T follicular helper cell (primary cell): ENCODE results near the gene GNS.

Source experiments
- DNase-seq: peaks from one replicate; pipeline ENCODE4 v3.0.0-alpha.2; 2020; ENCODE audit warnings: low read depth

GNS gene

DNA sequence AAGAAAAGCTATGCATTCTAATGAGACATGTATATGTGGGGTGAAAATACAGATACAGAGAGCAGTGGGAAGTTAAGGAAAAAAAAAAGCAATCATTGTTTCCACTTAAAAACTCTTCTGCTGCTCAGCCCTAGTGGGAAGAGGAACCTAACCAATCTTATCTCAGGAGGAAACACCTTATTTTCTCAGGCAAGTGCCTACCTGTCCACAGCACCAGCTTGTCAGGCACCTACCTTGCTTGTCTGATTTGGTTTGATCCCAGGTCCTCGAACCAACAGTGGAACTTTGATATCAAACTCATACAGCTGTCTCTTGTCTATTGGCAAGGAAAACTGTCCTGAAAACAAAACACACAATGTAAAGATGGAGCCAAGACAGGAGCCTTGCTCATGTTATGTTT, 22.4 kb downstream of the GNS start:
- no peak for DNase-seq

DNA sequence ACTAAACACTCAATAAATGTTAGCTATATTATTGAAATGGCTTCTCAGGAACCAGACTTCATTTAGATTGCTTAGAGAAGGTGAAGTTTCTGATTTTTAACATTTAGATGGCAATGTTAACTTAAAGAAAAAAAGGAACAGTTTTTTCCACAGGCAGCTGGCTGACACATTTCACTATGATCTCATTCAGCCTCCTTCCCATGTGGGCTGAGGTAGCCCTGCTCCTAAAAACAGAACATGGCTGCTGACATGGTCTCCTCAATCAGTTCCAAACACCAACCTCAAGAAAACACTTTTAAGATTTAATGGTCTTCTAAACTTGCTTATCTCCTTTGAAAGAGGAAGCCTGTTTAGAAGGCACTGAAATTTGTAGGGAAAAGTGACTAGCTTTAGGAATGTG, 23.8 kb downstream of the GNS start:
- DNase-seq = no peak

DNA sequence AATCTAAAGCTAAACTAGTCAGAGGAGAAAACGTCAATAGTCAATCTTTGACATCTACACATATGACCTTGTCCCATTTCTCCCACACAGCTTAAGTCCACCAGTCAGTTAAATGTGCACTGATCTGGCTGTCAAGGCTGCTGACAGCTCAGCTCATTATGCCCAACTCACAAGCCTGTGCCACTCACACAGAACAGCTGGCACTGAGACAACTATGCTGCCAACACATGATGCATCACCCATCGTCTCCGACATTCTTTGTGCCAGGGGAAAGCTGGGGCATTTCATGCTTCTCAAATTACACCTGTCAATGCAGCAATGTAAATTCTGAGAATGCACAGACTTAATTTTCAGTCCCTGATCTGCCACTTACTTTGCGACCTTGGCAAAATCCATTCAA, 25.3 kb downstream of the GNS start:
- no peak for DNase-seq

DNA sequence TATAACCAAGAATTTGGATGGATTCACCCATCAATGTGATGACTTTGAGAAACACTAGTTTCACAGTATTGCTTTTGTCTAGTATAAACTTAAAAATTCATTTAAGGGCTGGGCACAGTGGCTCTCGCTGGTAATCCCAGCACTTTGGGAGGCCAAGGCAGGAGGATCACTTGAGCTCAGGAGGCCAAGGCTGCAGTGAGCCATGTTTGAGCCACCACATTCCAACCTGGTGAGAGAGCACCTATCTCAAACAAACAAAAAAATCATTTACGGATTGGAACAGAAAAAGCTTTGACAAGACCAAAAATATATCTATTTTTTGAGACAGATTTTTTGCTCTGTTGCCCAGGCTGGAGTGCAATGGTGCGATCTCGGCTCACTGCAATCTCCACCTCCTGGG, 27.5 kb downstream of the GNS start:
- no peak for DNase-seq

DNA sequence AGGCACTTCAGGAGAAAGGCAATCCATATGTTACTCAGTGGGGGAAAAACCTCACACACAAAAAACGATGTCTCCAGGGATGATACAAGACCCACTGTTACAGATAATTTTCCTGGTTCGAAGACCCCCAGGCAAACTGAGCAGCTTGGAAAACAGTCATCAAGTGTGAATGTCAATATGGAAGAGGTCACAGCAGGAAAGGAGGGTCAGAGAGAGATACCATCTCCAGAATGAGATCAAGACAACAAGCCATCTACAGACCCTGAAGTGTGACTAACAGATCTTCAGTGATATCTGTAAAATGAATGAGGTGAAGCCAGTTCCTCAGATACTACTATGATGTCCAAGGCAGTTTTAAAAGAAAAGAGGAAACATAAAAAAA, 28.6 kb downstream of the GNS start:
- DNase-seq = no peak

DNA sequence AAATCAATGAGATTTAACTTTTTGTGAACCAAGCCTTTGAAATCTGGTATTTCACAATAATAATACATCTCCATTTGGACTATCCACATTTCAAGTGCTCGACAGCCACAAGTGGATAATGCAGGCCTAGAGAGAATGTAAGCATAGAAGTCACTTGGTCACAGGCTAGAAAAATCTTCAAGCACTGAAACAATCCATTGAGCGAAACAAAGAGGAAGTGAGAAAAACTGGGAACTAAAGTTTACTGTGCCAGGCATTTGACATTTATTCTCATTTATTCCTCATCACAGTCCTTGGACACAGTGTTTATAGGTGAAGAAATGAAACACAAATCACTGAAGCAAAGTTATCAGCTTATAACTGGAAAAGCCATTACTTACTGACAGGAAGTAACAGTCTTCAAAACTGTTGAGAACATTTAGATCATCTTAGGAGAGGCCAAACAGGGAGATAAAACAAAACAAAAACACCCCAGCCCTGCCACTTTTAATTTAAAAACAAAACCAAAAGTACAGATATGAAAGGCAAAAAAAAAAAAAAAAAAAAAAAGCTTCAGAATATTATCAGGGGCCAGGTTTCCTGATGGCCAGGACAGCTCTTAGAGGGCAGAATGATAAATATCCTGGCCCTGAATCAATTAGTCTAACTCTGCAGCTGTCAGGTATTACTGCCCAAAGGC, 29.2 kb downstream of the GNS start:
- no peak for DNase-seq

DNA sequence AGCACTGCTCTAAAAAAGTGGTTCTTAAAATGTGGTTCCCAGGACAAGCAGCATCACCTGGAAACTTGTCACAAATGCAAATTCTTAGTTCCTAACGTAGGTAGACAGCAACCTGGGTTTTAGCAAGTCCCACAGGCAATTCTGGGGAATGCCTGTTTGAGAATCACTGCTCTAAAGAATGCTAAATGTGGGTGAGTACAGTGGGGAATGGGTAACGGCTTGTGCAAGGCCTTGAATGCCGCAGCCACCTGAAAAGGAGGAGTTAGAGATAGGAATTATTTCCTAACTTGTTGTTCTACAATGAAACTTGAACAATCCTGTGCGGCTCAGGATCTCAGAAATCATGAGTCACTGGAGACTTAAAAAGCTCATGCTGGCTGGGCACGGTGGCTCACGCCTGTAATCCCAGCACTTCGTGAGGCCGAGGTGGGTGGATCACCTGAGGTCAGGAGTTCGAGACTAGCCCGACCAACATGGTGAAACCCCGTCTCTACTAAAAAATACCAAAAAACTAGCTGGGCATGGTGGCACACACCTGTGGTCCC, 34.9 kb downstream of the GNS start:
- no peak for DNase-seq

DNA sequence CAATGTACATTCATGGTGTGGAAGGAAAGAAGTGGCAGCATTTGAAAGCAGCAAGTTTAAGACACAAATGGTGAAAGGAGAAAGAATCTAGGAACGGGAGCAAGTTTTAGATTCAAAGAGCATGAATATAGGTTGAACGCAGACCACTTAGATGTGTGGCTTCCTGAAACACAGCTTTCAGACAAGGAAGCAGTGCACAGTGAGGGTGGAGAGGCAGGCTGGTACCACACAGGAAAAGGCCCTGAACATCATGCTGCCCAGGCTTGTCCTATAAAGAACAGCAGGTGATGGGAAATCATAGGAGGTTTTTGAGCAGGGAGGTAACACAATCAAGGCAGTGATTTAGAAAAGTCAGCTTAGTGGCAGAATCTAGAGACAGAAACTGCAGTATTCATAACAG, 35.6 kb downstream of the GNS start:
- DNase-seq = no peak

DNA sequence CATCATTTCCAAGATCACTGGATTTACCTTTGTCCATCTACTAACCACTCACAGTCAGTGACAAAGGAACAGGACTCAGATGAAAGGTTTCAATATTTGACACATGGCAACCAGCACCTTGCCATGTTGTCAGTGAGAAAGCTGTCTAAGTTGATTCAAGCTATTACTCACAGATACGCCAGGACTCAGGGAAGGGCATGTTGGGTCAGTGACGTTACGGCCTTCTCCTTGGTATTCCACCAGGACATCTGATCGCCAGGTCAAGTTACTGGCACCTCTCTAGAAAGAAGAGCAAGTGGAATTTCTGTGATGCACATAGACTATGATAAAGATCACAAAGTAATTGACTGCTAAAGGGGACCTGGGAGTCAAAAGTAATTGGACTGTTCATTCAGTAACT, 36.4 kb downstream of the GNS start:
- no peak for DNase-seq

DNA sequence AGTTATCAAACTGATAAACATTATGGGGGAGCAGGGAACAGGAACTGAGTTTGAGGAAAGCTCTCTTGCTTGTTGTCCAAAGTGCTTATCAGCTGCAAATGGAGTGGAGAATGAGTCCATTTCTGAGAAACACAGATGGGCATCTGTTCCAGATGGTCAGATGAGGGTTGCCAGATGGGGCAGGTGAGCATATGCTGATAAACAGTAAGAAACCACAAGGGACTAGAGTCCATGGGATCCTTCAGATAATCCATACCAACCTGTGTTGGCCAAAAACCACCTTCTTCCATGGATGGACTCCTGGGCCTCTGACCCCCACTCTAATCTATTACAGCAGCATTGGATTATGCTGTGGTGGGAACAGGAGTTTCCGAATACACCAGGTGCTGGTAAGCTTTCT, 38.3 kb downstream of the GNS start:
- DNase-seq = no peak

DNA sequence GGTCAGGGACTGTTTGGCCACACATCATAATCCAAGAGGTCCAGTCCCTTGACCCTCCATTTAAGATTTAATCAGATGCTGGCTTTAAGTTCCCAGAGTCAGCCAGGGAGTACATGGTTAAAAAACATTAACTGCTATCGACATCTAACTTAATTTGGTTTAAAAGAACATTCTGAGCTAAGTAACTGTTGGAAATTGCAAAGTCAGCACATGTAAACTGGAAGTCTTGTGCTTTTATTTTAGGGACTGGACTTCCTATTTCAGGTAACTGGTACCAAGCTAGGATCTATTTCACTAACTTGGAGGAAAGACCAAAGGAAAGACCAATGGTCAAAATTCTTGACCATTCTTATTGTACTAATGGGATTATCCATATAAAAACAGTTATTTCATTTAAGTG, 40.6 kb downstream of the GNS start:
- no peak for DNase-seq

DNA sequence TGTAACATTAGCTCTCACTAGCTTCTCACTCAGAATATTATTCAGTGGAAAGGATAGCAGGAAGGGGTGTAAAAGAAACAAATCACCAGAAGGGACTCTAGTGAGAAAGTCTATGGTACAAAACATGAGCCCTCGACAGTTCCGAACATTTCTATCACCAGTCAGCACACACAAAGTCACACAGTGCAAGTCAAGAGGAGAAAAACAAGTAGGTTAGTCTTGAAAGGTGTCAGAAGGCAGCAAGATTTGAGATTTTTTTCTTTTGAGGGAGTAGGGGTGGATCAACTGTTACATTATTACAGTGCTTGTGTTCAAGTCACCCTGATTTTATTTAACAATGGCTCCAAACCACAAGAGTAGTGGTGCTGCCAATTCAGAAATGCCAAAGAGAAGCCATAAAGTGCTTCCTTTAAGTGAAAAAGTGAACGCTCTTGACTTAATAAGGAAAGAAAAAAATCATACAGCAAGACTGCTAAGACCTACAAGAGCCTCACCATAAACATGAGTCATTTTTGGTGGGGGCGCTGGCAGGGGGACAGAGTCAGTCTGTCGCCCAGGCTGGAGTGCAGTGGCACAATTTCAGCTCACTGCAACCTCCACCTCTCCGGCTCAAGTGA, 42.3 kb downstream of the GNS start:
- DNase-seq = no peak

DNA sequence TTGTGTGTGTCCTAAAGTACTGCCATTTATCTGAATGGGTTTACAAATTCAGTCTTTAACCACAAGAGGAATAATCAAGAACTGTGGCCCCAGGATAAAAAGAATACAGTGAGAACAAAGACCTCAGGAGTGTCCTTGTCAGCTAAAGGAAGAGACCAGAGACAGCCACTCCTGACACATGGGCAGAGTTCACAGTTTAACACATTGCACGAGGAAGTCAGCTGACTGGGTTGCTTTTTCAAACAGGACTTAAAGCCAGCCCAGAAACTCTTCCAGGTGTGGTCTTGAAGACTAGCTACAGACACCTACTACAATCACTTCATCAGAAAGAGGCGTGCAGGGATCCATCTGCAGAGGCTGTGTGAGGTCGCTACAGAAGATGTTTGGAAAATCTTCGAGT, 42.8 kb downstream of the GNS start:
- no peak for DNase-seq

DNA sequence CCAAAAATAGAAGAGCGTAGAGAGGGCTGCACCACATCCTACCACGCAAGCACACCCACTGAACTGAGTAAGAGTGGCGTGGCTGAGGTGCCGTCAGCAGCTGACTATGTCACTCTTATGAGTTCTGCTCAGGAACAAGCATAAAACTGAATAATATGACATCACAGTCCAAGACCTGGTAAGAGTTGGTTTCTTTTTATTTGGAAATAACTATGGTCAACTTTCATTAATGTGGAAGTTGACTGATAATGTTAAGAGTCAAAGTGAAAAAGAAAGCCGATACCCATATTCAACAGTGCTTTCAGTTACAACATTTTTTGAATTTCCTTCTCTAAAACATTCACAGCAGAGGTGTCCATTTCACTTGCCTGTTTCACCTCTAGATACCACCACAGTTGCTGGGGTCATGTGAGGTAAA, 44.6 kb downstream of the GNS start:
- no peak for DNase-seq

DNA sequence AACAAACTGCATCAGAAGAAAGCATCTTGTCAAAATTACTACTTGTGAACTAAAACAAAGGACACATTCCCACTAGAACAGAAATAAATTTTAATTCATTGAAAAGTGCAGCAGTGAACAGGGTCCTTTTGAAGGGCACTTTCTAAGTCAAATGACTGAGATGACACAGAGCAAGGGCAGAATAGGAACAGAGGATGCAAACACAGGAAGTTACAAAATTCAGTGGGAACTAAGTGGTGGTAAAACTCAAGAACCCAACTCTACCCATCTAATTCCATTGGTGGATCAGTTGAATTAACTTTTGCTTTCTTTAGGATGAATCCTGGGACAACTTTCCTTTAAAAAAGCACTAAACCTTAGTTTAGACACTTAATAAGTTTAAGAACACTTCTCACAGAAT, 45.8 kb downstream of the GNS start:
- DNase-seq = no peak

DNA sequence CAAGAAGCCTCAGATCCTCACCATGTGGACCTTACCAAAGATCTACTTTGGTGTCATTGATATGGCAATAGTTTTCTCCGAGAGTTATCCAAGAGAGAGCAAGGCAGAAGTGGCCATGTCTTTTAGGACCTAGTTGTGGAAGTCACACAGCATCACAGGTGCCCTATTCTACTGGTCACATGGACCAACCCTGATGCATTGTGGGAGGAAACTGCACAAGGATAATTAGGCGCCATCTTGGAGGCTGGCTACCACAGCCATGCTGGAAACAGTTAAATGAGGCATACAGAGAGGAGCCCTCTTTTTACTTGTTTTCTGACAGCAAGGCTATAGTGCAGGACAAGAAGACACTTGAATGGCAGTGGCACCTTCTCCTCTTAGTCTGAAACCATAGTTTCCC, 49.8 kb downstream of the GNS start:
- no peak for DNase-seq

DNA sequence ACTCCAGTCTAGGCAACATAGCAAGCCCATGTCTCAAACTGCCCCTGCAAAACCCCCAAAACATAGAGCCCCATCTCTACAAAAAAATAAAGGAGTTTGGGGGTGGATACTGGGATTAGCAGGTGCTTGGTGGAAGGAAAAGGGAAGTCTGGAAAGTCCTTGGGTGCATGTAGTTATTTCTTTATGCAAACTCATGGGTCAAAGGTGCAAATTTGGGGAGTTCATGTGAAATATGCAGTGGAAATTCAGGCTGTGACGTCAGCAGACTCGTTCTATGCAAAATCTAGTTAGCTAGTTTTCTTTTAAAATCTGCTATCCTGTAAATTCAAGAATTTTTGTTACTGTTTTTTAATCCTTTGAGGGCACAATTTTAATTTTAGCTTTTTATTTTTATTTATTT, 51.3 kb downstream of the GNS start:
- DNase-seq = no peak

DNA sequence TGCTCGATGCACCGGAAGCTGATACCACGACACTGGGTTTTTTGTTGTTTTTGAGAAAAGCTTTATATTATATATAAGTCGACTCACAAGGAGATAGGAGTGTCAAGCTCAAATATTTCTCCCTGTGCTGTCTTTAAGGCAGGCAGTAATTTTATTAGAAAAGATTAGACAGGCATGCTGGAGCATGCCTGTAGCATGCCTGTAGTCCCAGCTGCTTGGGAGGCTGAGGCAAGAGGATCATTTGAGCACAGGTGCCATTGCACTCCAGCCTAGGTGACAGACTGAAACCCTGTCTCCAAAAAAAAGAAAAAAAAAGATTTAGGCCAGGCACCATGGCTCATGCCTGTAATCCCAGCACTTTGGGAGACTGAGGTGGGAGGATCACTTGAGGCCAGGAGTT, 51.8 kb downstream of the GNS start:
- DNase-seq = no peak

DNA sequence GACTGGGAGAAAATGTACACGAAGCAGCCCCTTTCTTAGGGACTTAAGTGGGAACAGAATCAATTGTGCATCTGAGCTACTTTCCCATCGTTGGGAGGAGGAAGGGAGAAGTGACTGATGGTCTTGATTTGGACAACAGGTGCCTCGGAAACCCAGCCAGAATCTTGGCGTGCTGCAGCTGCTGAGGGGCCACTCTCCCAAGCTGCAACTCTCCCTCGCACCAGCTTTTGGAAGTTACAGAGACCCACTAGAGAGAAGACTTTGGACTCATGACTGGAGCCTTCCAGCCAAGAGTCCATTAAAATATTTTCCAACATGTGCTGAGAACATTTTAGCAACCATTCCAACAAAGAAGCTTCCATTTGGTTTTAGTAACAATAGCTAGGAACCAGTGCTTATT, 52.3 kb downstream of the GNS start:
- DNase-seq = no peak

DNA sequence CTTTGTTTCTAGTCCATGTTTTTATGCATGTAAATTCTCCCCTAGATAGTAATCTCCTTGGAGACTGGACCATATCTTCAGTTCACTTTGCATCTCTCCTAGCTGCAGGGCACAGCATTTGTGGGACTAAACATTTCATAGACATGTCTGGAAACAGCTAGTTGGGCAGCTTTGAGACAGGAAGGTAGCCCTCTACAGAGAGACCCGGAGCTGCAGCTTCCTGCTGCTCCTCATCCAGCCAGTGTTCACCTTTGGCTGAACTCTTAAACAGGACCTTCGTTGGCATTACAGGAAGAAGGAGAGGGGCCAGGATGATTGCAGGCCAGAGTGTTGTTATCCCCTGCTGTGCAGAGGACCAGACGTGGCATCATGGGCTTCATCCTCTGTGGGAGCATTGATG, 52.9 kb downstream of the GNS start:
- no peak for DNase-seq

DNA sequence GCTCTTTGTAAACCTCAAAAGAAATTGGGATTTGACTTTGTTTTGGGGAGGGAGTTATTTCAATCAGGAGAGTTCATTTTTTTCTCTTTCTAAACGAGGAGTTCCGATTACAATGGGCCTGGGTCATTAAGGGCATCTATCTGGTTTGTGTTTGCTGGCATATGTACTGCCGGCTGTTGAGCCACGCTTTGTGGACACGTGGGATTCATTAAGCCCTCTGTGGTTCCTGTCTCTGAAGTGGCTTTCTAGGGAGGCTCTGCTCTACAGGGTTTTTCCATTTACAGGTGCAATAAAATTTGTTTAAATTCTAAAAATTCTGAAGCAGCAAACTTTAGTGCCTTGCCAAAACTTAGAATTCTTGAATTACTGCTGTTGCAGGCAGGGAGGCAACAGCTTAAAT, 57.9 kb downstream of the GNS start:
- no peak for DNase-seq

DNA sequence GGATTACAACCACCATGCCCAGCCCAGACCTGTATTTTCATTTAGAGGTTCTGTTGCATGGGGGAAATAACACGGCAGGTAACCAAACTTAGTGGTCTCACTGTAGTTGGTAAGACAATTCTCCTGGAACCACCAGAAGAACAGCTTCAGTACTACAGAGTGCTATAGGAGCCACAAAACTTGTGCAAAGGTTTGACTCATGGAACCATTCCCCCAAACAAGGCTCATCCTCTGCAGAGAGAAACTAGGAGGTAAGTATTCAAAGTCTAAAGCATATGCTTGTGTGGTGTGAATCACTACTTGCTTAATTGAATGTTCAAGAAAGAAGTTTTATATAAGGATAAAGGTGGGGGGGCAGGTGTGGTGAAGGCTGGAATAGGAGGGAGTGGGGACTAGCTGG, 58.7 kb downstream of the GNS start:
- no peak for DNase-seq

DNA sequence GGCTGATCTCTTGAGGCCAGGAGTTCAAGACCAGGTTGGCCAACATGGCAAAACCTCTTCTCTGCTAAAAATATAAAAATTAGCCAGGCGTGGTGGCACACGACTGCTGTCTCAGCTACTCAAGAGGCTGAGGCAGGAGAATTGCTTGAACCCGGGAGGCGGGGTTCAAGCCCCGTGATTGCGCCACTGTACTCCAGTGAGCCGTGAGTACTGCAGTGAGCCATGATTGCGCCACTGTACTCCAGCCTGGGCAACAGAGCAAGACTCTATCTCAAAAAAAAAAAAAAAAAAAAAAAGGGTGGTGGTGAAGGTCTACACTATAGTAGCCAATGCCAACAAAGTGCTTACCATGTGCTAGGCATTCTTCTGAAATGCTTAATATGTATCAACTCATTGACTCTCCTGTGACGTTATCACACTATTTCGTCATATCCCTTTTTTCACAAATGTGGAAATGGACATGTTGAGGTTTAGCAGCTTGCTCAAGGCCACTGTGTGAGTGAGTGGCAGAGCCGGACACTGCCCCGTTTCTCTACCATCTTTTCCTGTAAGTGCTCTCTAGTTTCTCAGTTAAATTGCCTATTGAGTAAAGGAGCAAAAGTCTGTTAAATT, 59.6 kb downstream of the GNS start:
- DNase-seq = no peak
